Mucosa of rectum (tissue), 2 donors: Measurements from ENCODE around the gene CLK3.
A peak's percentile ranks its signal among the peaks of the same experiment; 100 is the strongest.
"Not testable (repeated sequence)": the region's sequence is repeated elsewhere in the genome, so short reads cannot be mapped to it uniquely, and the experiment has no call there.

Experiments used
- H3K27ac ChIP-seq, 2 donors: one replicate each; pipeline ENCODE4 v1.7.0; 2013; ENCODE audit warnings: inconsistent platforms in 2 of 2, low read depth in 2 of 2, low read length in 2 of 2
- H3K27me3 ChIP-seq, 2 donors: one replicate each; pipeline ENCODE4 v1.7.0; 2013; ENCODE audit warnings: low read length in 2 of 2; ENCODE audit not compliant: control insufficient read depth in 2 of 2, insufficient read depth in 2 of 2
- H3K36me3 ChIP-seq, 2 donors: one replicate each; pipeline ENCODE4 v1.7.0; 2013; ENCODE audit warnings: low read length in 2 of 2; ENCODE audit not compliant: control insufficient read depth in 2 of 2, insufficient read depth in 2 of 2
- H3K4me1 ChIP-seq, 2 donors: one replicate each; pipeline ENCODE4 v1.7.0; 2013; ENCODE audit warnings: low read length in 2 of 2, mild to moderate bottlenecking in 1 of 2; ENCODE audit not compliant: control insufficient read depth in 2 of 2, insufficient read depth in 2 of 2
- H3K4me3 ChIP-seq, 2 donors: one replicate each; pipeline ENCODE4 v1.7.0; 2013; ENCODE audit warnings: low read length in 2 of 2
- H3K9ac ChIP-seq, 2 donors: one replicate each; pipeline ENCODE4 v1.7.0; 2013; ENCODE audit warnings: low read length in 2 of 2, low read depth in 1 of 2, mild to moderate bottlenecking in 1 of 2
- H3K9me3 ChIP-seq, 2 donors: one replicate each; pipeline ENCODE4 v1.7.0; 2013; ENCODE audit warnings: low read length in 2 of 2; ENCODE audit not compliant: control insufficient read depth in 2 of 2
- donor health status: healthy.
- donor health status: Normal muscosa, but diverticular disease.

CLK3 gene

GRCh38 chr15:74627766-74628165 lies 12.1 kb downstream of the CLK3 start:
- no peak overlapping the region for H3K4me3 ChIP-seq
- H3K9me3 ChIP-seq, result no peaks in the 10 kb centered on the region
- peaks cover 0 to 8% of the 10 kb centered on the region in 2 donors for H3K4me1 ChIP-seq
- no peak overlapping the region for H3K9ac ChIP-seq
- H3K27ac ChIP-seq, result peak overlapping the region in 1 of 2 donors; percentile 67
- H3K36me3 ChIP-seq, result peaks cover 89 to 95% of the 10 kb centered on the region in 2 donors
- H3K27me3 ChIP-seq, result no peaks in the 10 kb centered on the region

DNA sequence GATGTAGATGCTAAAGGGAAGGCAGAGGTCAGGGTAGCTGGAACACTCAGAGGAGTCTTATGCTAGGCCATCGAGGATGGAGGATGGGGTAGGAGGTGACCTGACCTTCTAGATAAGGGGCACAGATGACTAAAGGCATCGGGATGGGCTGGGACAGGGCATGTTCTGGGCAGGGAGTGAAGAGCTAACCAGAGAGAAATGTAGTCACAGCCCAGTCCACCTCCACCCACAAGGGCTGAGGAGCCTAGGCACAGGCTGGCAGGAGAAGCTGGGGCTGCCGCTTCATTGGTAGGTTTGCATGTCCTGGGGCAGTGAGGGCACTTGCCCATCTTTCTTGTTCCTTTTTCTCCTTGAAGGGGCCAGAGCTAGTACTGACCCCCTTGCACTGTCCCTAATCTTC lies 12.6 kb downstream of the CLK3 start:
- no peak overlapping the region for H3K27ac ChIP-seq

DNA sequence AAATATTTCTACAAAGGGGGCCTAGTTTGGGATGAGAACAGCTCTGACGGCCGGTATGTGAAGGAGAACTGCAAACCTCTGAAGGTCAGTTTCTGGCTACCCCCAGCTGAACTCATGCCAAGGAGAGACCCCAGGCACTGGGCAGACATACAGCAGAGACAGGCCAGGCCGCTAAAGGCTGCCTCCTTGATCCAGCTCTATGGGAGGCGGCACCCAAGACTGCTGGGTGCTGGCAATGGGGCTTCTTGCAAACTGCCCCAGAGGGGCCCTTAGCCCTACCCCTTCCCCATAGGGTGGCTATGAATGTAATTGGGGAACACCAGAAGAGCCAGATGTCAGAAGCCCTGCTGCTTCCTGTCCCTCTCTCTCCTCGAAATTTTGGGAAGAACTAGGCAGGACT lies 13.3 kb downstream of the CLK3 start:
- H3K36me3 ChIP-seq, result peaks cover 85 to 92% of the 10 kb centered on the region in 2 donors
- no peaks in the 10 kb centered on the region for H3K27me3 ChIP-seq
- peaks cover 0 to 8% of the 10 kb centered on the region in 2 donors for H3K4me1 ChIP-seq
- H3K4me3 ChIP-seq, result no peak overlapping the region
- no peak overlapping the region for H3K9ac ChIP-seq
- no peaks in the 10 kb centered on the region for H3K9me3 ChIP-seq
- no peak overlapping the region for H3K27ac ChIP-seq

More for the DNA sequence above, 12.6 kb downstream of the CLK3 start:
- Histone ChIP-seq H3K36me3 (peaks cover 89 to 95% of the 10 kb centered on the region in 2 donors), H3K9me3 (no peaks in the 10 kb centered on the region), H3K9ac (no peak overlapping the region), H3K4me3 (no peak overlapping the region), H3K27me3 (no peaks in the 10 kb centered on the region), H3K4me1 (peaks cover 0 to 8% of the 10 kb centered on the region in 2 donors)

DNA sequence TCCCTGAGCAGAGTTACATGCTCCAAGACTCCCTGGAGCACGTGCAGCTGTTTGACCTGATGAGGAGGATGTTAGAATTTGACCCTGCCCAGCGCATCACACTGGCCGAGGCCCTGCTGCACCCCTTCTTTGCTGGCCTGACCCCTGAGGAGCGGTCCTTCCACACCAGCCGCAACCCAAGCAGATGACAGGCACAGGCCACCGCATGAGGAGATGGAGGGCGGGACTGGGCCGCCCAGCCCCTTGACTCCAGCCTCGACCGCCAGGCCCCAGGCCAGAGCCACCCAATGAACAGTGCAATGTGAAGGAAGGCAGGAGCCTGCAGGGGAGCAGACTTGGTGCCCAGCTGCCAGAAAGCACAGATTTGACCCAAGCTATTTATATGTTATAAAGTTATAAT lies 14.1 kb downstream of the CLK3 start:
- H3K9me3 ChIP-seq, H3K27ac ChIP-seq, H3K9ac ChIP-seq, H3K4me3 ChIP-seq, H3K4me1 ChIP-seq, H3K27me3 ChIP-seq: not testable (repeated sequence)
- peaks cover 81 to 87% of the 10 kb centered on the region in 2 donors for H3K36me3 ChIP-seq

- H3K36me3 ChIP-seq, result peaks cover 81 to 87% of the 10 kb centered on the region in 2 donors
These were observed 14.8 kb downstream of the CLK3 start for GRCh38 chr15:74630284-74631086.

GRCh38 chr15:74631087-74631385 lies 15.4 kb downstream of the CLK3 start:
- Histone ChIP-seq H3K27me3 (no peaks in the 10 kb centered on the region), H3K27ac (no peak overlapping the region), H3K9ac (no peak overlapping the region)

More at GRCh38 chr15:74630284-74631086, 14.8 kb downstream of the CLK3 start:
- no peak overlapping the region for H3K4me3 ChIP-seq
- no peak overlapping the region for H3K27ac ChIP-seq
- H3K27me3 ChIP-seq, result no peaks in the 10 kb centered on the region
- H3K9me3 ChIP-seq, result no peaks in the 10 kb centered on the region
- H3K4me1 ChIP-seq, result peaks cover 0 to 8% of the 10 kb centered on the region in 2 donors
- no peak overlapping the region for H3K9ac ChIP-seq

DNA sequence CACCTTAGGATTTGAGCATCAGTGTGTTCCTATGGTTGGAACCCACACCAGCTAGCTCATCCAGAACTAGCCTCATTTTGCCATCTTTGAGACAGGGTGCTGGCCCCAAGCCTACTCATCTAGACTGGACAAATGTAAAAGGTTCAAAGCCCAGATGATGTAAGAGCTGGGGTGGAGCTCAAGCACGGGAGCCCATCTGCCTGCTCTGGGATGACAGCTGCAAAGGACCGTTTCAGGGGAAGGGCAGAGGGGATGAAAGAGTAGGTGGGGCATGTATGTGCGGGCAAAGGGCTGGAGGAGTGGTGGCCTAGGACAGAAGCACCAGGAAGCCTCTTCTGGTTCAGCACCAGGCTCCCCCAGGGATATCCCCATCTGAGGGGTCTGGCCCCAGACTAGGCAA lies 15.8 kb downstream of the CLK3 start:
- peaks cover 81 to 86% of the 10 kb centered on the region in 2 donors for H3K36me3 ChIP-seq
- H3K27ac ChIP-seq, result no peak overlapping the region
- H3K27me3 ChIP-seq, result no peaks in the 10 kb centered on the region
- H3K9ac ChIP-seq, result no peak overlapping the region
- no peak overlapping the region for H3K4me3 ChIP-seq
- peaks cover 0 to 2% of the 10 kb centered on the region in 2 donors for H3K4me1 ChIP-seq
- H3K9me3 ChIP-seq, result no peaks in the 10 kb centered on the region

More at GRCh38 chr15:74631087-74631385, 15.4 kb downstream of the CLK3 start:
- H3K36me3 ChIP-seq, result peaks cover 81 to 86% of the 10 kb centered on the region in 2 donors
- no peak overlapping the region for H3K4me3 ChIP-seq
- peaks cover 0 to 6% of the 10 kb centered on the region in 2 donors for H3K4me1 ChIP-seq
- H3K9me3 ChIP-seq, result no peaks in the 10 kb centered on the region

- H3K4me1 ChIP-seq, result no peaks in the 10 kb centered on the region
- H3K27ac ChIP-seq, result no peak overlapping the region
- no peak overlapping the region for H3K4me3 ChIP-seq
- H3K27me3 ChIP-seq, result no peaks in the 10 kb centered on the region
- peaks cover 80 to 86% of the 10 kb centered on the region in 2 donors for H3K36me3 ChIP-seq
- no peak overlapping the region for H3K9ac ChIP-seq
- H3K9me3 ChIP-seq, result no peaks in the 10 kb centered on the region
These were observed 16.4 kb downstream of the CLK3 start for GRCh38 chr15:74631935-74632560.

GRCh38 chr15:74632601-74633000 lies 17.0 kb downstream of the CLK3 start:
- H3K36me3 ChIP-seq, result peaks cover 80 to 86% of the 10 kb centered on the region in 2 donors
- no peaks in the 10 kb centered on the region for H3K9me3 ChIP-seq
- H3K27me3 ChIP-seq, result no peaks in the 10 kb centered on the region
- no peak overlapping the region for H3K9ac ChIP-seq
- H3K4me1 ChIP-seq, result no peaks in the 10 kb centered on the region
- no peak overlapping the region for H3K27ac ChIP-seq
- H3K4me3 ChIP-seq, result no peak overlapping the region

- H3K27me3 ChIP-seq, result no peaks in the 10 kb centered on the region
- no peak overlapping the region for H3K4me3 ChIP-seq
- H3K36me3 ChIP-seq, result peaks cover 70 to 79% of the 10 kb centered on the region in 2 donors
- no peak overlapping the region for H3K9ac ChIP-seq
- H3K27ac ChIP-seq, result no peak overlapping the region
- no peaks in the 10 kb centered on the region for H3K9me3 ChIP-seq
- no peaks in the 10 kb centered on the region for H3K4me1 ChIP-seq
These were observed 18.1 kb downstream of the CLK3 start for GRCh38 chr15:74633781-74634180.
